Neuronal stem cell (in vitro differentiated cells): Measurements from ENCODE around the gene CAB39.

ENCODE experiments used
- DNase-seq: peaks from one replicate; pipeline ENCODE4 v3.0.0-alpha.2; 2013; ENCODE audit warnings: low spot score
- H2AFZ ChIP-seq: one replicate; pipeline ENCODE4 v1.6.1; 2013; ENCODE audit warnings: mild to moderate bottlenecking, low read length, inconsistent platforms
- H2AK5ac ChIP-seq: 2 replicates; pipeline ENCODE4 v1.6.1; 2013; ENCODE audit warnings: low read depth, mild to moderate bottlenecking, inconsistent platforms, low read length, moderate library complexity, mixed read lengths
- H2BK120ac ChIP-seq: 2 replicates; pipeline ENCODE4 v1.6.1; 2013; ENCODE audit warnings: low read depth, mild to moderate bottlenecking, inconsistent platforms, low read length, moderate library complexity, mixed read lengths
- H2BK12ac ChIP-seq: one replicate; pipeline ENCODE4 v1.6.1; 2013; ENCODE audit warnings: low read length, inconsistent platforms
- H2BK15ac ChIP-seq: 2 replicates; pipeline ENCODE4 v1.6.1; 2013; ENCODE audit warnings: mild to moderate bottlenecking, low read length, inconsistent platforms, mixed read lengths
- H2BK5ac ChIP-seq: one replicate; pipeline ENCODE4 v1.6.1; 2013; ENCODE audit warnings: inconsistent platforms, mild to moderate bottlenecking, low read length, moderate library complexity
- H3K14ac ChIP-seq: one replicate; pipeline ENCODE4 v1.6.1; 2013; ENCODE audit warnings: low read length, inconsistent platforms
- H3K18ac ChIP-seq: 2 replicates; pipeline ENCODE4 v1.6.1; 2013; ENCODE audit warnings: low read length, inconsistent platforms
- H3K23ac ChIP-seq: 2 replicates; pipeline ENCODE4 v1.6.1; 2013; ENCODE audit warnings: low read depth, mild to moderate bottlenecking, mixed read lengths, low read length, inconsistent platforms; ENCODE audit not compliant: poor library complexity
- H3K27ac ChIP-seq: replicated peaks from 3 replicates; pipeline ENCODE4 v1.5.1; 2013; ENCODE audit warnings: low read length, inconsistent platforms
- H3K27me3 ChIP-seq, 3 experiments: 2 replicates each; pipeline ENCODE4 v1.6.1; 2013; ENCODE audit warnings: low read length in 3 of 3, mild to moderate bottlenecking in 2 of 3, inconsistent platforms in 1 of 3, low read depth in 1 of 3, mixed read lengths in 1 of 3, moderate library complexity in 1 of 3; ENCODE audit not compliant: control insufficient read depth in 3 of 3, insufficient read depth in 3 of 3
- H3K36me3 ChIP-seq, 2 donors: replicated peaks in 1 of 2; 2 replicates each; pipeline ENCODE4 v1.6.1; 2013; ENCODE audit warnings: low read length in 2 of 2; ENCODE audit not compliant: control insufficient read depth in 2 of 2, insufficient read depth in 2 of 2
- H3K4ac ChIP-seq: 2 replicates; pipeline ENCODE4 v1.6.1; 2013; ENCODE audit warnings: inconsistent platforms, mild to moderate bottlenecking, low read length, moderate library complexity
- H3K4me1 ChIP-seq, 2 donors: 1 replicate in 1 of 2; 2 replicates in 1 of 2; pipeline ENCODE4 v1.6.1; 2013; ENCODE audit warnings: low read length in 2 of 2, low read depth in 1 of 2; ENCODE audit not compliant: control insufficient read depth in 2 of 2, insufficient read depth in 1 of 2
- H3K4me2 ChIP-seq: one replicate; pipeline ENCODE4 v1.6.1; 2013; ENCODE audit warnings: mild to moderate bottlenecking, low read length, inconsistent platforms; ENCODE audit not compliant: insufficient read depth, poor library complexity, severe bottlenecking
- H3K4me3 ChIP-seq, 2 donors: 2 replicates each; pipeline ENCODE4 v1.5.1; 2013; ENCODE audit warnings: low read length in 2 of 2, mild to moderate bottlenecking in 2 of 2, inconsistent platforms in 1 of 2, moderate library complexity in 1 of 2
- H3K79me1 ChIP-seq: one replicate; pipeline ENCODE4 v1.6.1; 2013; ENCODE audit warnings: low read depth, mild to moderate bottlenecking, inconsistent platforms, low read length, moderate library complexity
- H3K9ac ChIP-seq: one replicate; pipeline ENCODE4 v1.6.1; 2013; ENCODE audit warnings: mild to moderate bottlenecking, low read depth, low read length, inconsistent platforms; ENCODE audit not compliant: poor library complexity
- H3K9me3 ChIP-seq, 2 donors: replicated peaks in 1 of 2; 2 replicates each; pipeline versions ENCODE3 to v1.6.1; 2013; ENCODE audit warnings: low read length in 2 of 2, mild to moderate bottlenecking in 2 of 2, inconsistent platforms in 1 of 2, low read depth in 1 of 2, mixed read lengths in 1 of 2, moderate library complexity in 1 of 2; ENCODE audit not compliant: control insufficient read depth in 2 of 2, insufficient read depth in 1 of 2
- H4K8ac ChIP-seq: one replicate; pipeline ENCODE4 v1.6.1; 2013; ENCODE audit warnings: low read depth, mild to moderate bottlenecking, inconsistent platforms, low read length, moderate library complexity
- H4K91ac ChIP-seq: one replicate; pipeline ENCODE4 v1.6.1; 2013; ENCODE audit warnings: low read length, low read depth, mild to moderate bottlenecking, inconsistent platforms; ENCODE audit not compliant: poor library complexity
- WGBS, 2 donors: extraction: QIAGEN DNeasy Blood & Tissue Kit; methylation state at CpG; one replicate each; pipeline ENCODE4 v1.1.7; 2013; ENCODE audit warnings: missing lambda C conversion rate in 2 of 2, mixed read lengths in 1 of 2; ENCODE audit not compliant: insufficient read length in 2 of 2, insufficient replicate concordance in 1 of 2; ENCODE audit errors: extremely low coverage in 2 of 2; 5-methylcytosine and 5-hydroxymethylcytosine counted together

Gene CAB39

GRCh38 chr2:230828272-230828961 lies 115.8 kb downstream of the CAB39 start:
- H3K14ac ChIP-seq: no peak overlapping the region
- no peak overlapping the region for H3K4ac ChIP-seq
- no peaks in the 10 kb centered on the region for H3K79me1 ChIP-seq
- H2AK5ac ChIP-seq: peak overlapping the region; percentile 82
- peak overlapping the region; percentile 61 for H3K18ac ChIP-seq
- no CpG with 5 or more reads among the region's 61 CpGs for WGBS, 2 donors
- H3K23ac ChIP-seq: no peak overlapping the region
- no peak overlapping the region for H3K4me3 ChIP-seq
- H2BK5ac ChIP-seq: no peak overlapping the region
- H3K36me3 ChIP-seq: no peaks in the 10 kb centered on the region
- no peak overlapping the region for H3K9ac ChIP-seq
- peaks cover 3 to 4% of the 10 kb centered on the region in 2 donors for H3K9me3 ChIP-seq
- H4K91ac ChIP-seq: no peak overlapping the region
- H3K4me2 ChIP-seq: no peak overlapping the region
- H4K8ac ChIP-seq: no peak overlapping the region
- H2BK12ac ChIP-seq: no peak overlapping the region
- H3K27ac ChIP-seq: no peak overlapping the region
- H3K4me1 ChIP-seq: no peaks in the 10 kb centered on the region
- H3K27me3 ChIP-seq: no peaks in the 10 kb centered on the region
- H2AFZ ChIP-seq: no peak overlapping the region
- H2BK15ac ChIP-seq: no peak overlapping the region
- DNase-seq: no peak
- no peak overlapping the region for H2BK120ac ChIP-seq

DNA sequence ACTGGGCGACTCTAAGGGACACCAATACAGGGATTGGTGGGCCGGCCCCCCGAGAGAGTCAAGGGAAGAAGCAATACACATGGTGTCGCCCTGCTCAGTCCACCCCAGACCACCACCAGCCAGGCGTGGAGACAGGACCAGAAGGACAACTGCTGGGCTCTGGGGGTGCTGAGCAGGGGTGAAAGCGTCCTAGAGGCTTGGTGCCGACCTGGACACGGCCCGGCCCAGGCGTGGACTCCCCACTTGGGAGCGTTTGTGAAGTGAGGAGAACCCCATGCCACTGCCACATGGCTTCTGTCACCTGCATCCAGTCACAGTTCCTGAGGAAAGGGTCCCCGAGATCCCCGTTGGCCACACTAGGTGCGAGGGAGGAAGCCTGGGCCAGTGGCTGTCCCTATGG lies 116.7 kb downstream of the CAB39 start:
- no peak overlapping the region for H3K14ac ChIP-seq
- H2BK120ac ChIP-seq: no peak overlapping the region
- no peak overlapping the region for H4K8ac ChIP-seq
- peak overlapping the region; percentile 32 for H3K9ac ChIP-seq
- no peaks in the 10 kb centered on the region for H3K4me1 ChIP-seq
- H3K79me1 ChIP-seq: no peaks in the 10 kb centered on the region
- H2AK5ac ChIP-seq: peak overlapping the region; percentile 47
- H2BK5ac ChIP-seq: no peak overlapping the region
- H4K91ac ChIP-seq: no peak overlapping the region
- no peak overlapping the region for H3K27ac ChIP-seq
- H3K36me3 ChIP-seq: no peaks in the 10 kb centered on the region
- H3K23ac ChIP-seq: peak overlapping the region; percentile 45
- no peak overlapping the region for H3K4me3 ChIP-seq
- H3K18ac ChIP-seq: peak overlapping the region; percentile 30
- H3K4ac ChIP-seq: no peak overlapping the region
- WGBS, 2 donors: no CpG with 5 or more reads among the region's 14 CpGs
- no peaks in the 10 kb centered on the region for H3K27me3 ChIP-seq
- no peak for DNase-seq
- H2BK15ac ChIP-seq: no peak overlapping the region
- H3K9me3 ChIP-seq: peaks cover 3 to 4% of the 10 kb centered on the region in 2 donors
- no peak overlapping the region for H3K4me2 ChIP-seq
- no peak overlapping the region for H2BK12ac ChIP-seq
- no peak overlapping the region for H2AFZ ChIP-seq

DNA sequence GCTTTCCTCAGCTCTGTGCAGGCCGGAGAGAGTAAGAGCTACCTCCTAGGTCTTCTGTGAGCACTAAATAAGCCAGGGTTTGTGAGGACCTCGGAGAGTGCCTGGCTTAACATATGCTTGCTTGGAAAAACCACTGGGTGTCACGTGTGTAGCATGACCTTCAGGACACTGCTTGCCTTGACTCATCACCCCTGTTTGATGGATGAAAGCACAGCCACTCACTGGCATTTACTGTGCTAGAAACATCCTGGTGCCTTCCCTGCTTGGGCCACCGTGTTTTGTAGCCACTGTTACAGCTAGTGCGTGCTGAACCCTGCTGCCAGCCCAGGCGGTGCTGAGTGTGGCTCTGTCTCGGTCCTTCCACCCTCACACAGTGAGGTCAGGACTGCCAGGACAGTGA lies 117.3 kb downstream of the CAB39 start:
- Histone ChIP-seq H3K36me3 (no peaks in the 10 kb centered on the region), H4K8ac (no peak overlapping the region), H3K14ac (no peak overlapping the region), H2BK5ac (no peak overlapping the region), H3K27ac (no peak overlapping the region), H2BK120ac (no peak overlapping the region), H3K4ac (no peak overlapping the region), H3K18ac (no peak overlapping the region), H3K4me3 (peak overlapping the region in 1 of 2 donors; percentile 64), H3K27me3 (no peaks in the 10 kb centered on the region), H4K91ac (no peak overlapping the region), H2BK12ac (no peak overlapping the region), H2BK15ac (peak overlapping the region; percentile 88), H3K9me3 (peaks cover 3 to 4% of the 10 kb centered on the region in 2 donors), H3K9ac (peak overlapping the region; percentile 64), H3K4me1 (no peaks in the 10 kb centered on the region), H3K4me2 (no peak overlapping the region), H2AK5ac (peak overlapping the region; percentile 82), H3K79me1 (no peaks in the 10 kb centered on the region), H3K23ac (peak overlapping the region; percentile 85), H2AFZ (no peak overlapping the region)
- WGBS, 2 donors: no CpG with 5 or more reads among the region's 7 CpGs
- no peak for DNase-seq

DNA sequence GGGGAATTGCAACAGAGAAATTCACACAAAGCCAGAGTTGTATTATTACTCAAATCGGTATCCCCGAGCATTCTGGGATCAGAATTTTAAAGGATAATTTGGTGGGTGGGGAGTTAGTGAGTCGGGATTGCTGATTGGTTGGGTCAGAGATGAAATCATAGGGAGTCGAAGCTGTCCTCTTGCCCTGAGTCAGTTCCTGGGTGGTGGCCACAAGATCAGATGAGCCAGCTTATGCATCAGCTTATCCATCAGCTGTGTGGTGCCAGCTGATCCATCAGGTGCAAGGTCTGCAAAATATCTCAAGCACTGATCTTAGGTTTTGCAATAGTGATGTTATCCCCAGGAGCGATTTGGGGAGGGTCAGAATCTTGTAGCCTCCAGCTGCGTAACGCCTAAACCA lies 117.8 kb downstream of the CAB39 start:
- Histone ChIP-seq H3K36me3 (no peaks in the 10 kb centered on the region), H3K4me2 (no peak overlapping the region), H2BK15ac (peak overlapping the region; percentile 88), H3K9me3 (peaks cover 3 to 4% of the 10 kb centered on the region in 2 donors), H3K4me3 (no peak overlapping the region), H2BK12ac (no peak overlapping the region), H2BK120ac (no peak overlapping the region), H4K91ac (no peak overlapping the region), H3K4me1 (no peaks in the 10 kb centered on the region), H3K9ac (no peak overlapping the region), H4K8ac (no peak overlapping the region), H3K27ac (no peak overlapping the region), H3K14ac (no peak overlapping the region), H3K27me3 (no peaks in the 10 kb centered on the region), H2AK5ac (peak overlapping the region; percentile 82), H3K23ac (no peak overlapping the region), H2AFZ (no peak overlapping the region), H3K79me1 (no peaks in the 10 kb centered on the region), H3K4ac (no peak overlapping the region), H2BK5ac (no peak overlapping the region), H3K18ac (no peak overlapping the region)
- WGBS, 2 donors: no CpG with 5 or more reads among the region's 7 CpGs
- no peak for DNase-seq
